GM21619 (cell line): Measurements from ENCODE around the gene METTL15.
"Not testable (repeated sequence)": the region's sequence is repeated elsewhere in the genome, so short reads cannot be mapped to it uniquely, and the experiment has no call there.

Experiments used
- ATAC-seq: cut with Tn5 transposase; IDR thresholded peaks from one replicate; pipeline ENCODE4 v1.9.1; 2021; ENCODE audit not compliant: unreplicated experiment

METTL15 gene

GRCh38 chr11:28378095-28378494 is 269.9 kb downstream of the METTL15 start:
- ATAC-seq = not testable (repeated sequence)
